ENCODE data around the gene CTXND1.

Gene CTXND1

GRCh38 chr15:80180986-80181385 is 71.0 kb downstream of the CTXND1 start:
- H3K36me3 ChIP-seq (ENCODE audit: insufficient read depth, low read length), result peaks cover 26% of the 10 kb centered on the region; the same call in 1 of the 2 replicates
- H3K9me2 ChIP-seq (replicated peaks; ENCODE audit: low read depth, low read length), result no peaks in the 10 kb centered on the region
- H3K4me2 ChIP-seq (ENCODE audit: low read depth, low read length, poor library complexity, severe bottlenecking), result no peak overlapping the region
- H2AFZ ChIP-seq (ENCODE audit: low read length), result no peak overlapping the region
- H3K27me3 ChIP-seq (ENCODE audit: insufficient read depth, low read length, poor library complexity, severe bottlenecking), result no peaks in the 10 kb centered on the region
- H4K20me1 ChIP-seq (ENCODE audit: insufficient read depth, low read length, poor library complexity, severe bottlenecking), result no peaks in the 10 kb centered on the region
- no peaks in the 10 kb centered on the region for H3K4me1 ChIP-seq (ENCODE audit: insufficient read depth, low read length, poor library complexity, severe bottlenecking)
- no peaks in the 10 kb centered on the region for H3F3A ChIP-seq (ENCODE audit: low read depth)
- H3K9me3 ChIP-seq (ENCODE audit: insufficient read depth, low read depth, low read length), result no peaks in the 10 kb centered on the region
- H3K79me2 ChIP-seq (ENCODE audit: insufficient read depth, low read length), result no peaks in the 10 kb centered on the region
- no peak overlapping the region for H3K9ac ChIP-seq (ENCODE audit: low read depth, low read length, poor library complexity, severe bottlenecking)
- H3K4me3 ChIP-seq (ENCODE audit: low read length, poor library complexity, severe bottlenecking), result no peak overlapping the region
- TF ChIP-seq EZH2phosphoT487 (IDR thresholded peaks at IDR 0.05; ENCODE audit: borderline replicate concordance), result no peak
- TF ChIP-seq, protein P1, sequence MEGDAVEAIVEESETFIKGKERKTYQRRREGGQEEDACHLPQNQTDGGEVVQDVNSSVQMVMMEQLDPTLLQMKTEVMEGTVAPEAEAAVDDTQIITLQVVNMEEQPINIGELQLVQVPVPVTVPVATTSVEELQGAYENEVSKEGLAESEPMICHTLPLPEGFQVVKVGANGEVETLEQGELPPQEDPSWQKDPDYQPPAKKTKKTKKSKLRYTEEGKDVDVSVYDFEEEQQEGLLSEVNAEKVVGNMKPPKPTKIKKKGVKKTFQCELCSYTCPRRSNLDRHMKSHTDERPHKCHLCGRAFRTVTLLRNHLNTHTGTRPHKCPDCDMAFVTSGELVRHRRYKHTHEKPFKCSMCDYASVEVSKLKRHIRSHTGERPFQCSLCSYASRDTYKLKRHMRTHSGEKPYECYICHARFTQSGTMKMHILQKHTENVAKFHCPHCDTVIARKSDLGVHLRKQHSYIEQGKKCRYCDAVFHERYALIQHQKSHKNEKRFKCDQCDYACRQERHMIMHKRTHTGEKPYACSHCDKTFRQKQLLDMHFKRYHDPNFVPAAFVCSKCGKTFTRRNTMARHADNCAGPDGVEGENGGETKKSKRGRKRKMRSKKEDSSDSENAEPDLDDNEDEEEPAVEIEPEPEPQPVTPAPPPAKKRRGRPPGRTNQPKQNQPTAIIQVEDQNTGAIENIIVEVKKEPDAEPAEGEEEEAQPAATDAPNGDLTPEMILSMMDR (conservative IDR thresholded peaks at IDR 0.05; ENCODE audit: low read length), result no peak

DNA sequence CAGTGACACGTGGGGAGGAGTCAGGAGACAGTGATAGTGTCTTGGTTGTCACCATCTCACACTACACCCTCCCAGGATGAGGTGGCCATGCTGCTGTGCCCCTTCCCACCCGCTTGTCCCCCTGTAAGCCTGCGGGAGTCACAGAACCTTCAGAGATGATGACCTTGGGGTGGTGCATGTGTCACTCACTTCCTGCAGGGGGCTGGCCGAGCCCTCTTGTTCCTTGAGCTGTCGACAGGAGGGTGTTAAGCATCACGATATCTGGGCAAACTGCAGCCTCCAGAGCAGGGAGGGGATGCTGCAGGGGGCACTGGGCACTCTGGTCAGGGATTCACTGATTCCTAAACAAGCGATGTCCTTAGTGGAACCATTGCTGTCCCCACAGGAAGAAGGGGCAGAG is 71.5 kb downstream of the CTXND1 start:
- no peaks in the 10 kb centered on the region for H3K79me2 ChIP-seq (ENCODE audit: insufficient read depth, low read length)
- no peak overlapping the region for H2AFZ ChIP-seq (ENCODE audit: low read length)
- no peak overlapping the region for H3K4me3 ChIP-seq (ENCODE audit: low read length, poor library complexity, severe bottlenecking)
- H3K9ac ChIP-seq (ENCODE audit: low read depth, low read length, poor library complexity, severe bottlenecking), result no peak overlapping the region
- H3K9me2 ChIP-seq (replicated peaks; ENCODE audit: low read depth, low read length), result no peaks in the 10 kb centered on the region
- peaks cover 21% of the 10 kb centered on the region; the same call in 1 of the 2 replicates for H3K36me3 ChIP-seq (ENCODE audit: insufficient read depth, low read length)
- no peaks in the 10 kb centered on the region for H3K9me3 ChIP-seq (ENCODE audit: insufficient read depth, low read depth, low read length)
- H3K4me1 ChIP-seq (ENCODE audit: insufficient read depth, low read length, poor library complexity, severe bottlenecking), result no peaks in the 10 kb centered on the region
- H3F3A ChIP-seq (ENCODE audit: low read depth), result no peaks in the 10 kb centered on the region
- H3K4me2 ChIP-seq (ENCODE audit: low read depth, low read length, poor library complexity, severe bottlenecking), result no peak overlapping the region
- TF ChIP-seq, protein P1 (conservative IDR thresholded peaks at IDR 0.05; ENCODE audit: low read length), result no peak
- TF ChIP-seq EZH2phosphoT487 (IDR thresholded peaks at IDR 0.05; ENCODE audit: borderline replicate concordance), result no peak
- H4K20me1 ChIP-seq (ENCODE audit: insufficient read depth, low read length, poor library complexity, severe bottlenecking), result no peaks in the 10 kb centered on the region
- H3K27me3 ChIP-seq (ENCODE audit: insufficient read depth, low read length, poor library complexity, severe bottlenecking), result no peaks in the 10 kb centered on the region

DNA sequence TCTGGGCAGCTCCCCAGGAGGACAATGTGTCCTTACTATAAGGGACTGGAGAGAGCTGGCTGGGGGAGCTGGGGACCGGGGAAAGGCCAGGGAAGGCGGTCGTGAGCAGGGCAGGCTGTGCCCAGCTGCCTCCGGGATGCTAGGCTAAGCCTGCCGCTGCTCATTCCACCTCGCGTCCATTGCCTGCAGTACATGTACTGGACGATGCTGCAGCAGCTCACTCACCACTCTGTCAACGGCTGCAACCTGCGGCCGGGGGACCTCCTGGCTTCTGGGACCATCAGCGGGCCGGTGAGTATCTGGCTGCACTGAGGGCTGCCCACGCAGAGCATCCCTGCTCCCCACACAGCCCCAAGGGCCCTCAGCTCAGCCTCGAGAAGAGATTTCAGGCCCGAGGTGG is 72.1 kb downstream of the CTXND1 start:
- no peaks in the 10 kb centered on the region for H3F3A ChIP-seq (ENCODE audit: low read depth)
- H3K4me3 ChIP-seq (ENCODE audit: low read length, poor library complexity, severe bottlenecking), result no peak overlapping the region
- no peaks in the 10 kb centered on the region for H3K4me1 ChIP-seq (ENCODE audit: insufficient read depth, low read length, poor library complexity, severe bottlenecking)
- H2AFZ ChIP-seq (ENCODE audit: low read length), result no peak overlapping the region
- no peaks in the 10 kb centered on the region for H3K9me3 ChIP-seq (ENCODE audit: insufficient read depth, low read depth, low read length)
- peaks cover 15% of the 10 kb centered on the region; the same call in 1 of the 2 replicates for H3K36me3 ChIP-seq (ENCODE audit: insufficient read depth, low read length)
- H4K20me1 ChIP-seq (ENCODE audit: insufficient read depth, low read length, poor library complexity, severe bottlenecking), result no peaks in the 10 kb centered on the region
- H3K9ac ChIP-seq (ENCODE audit: low read depth, low read length, poor library complexity, severe bottlenecking), result no peak overlapping the region
- no peaks in the 10 kb centered on the region for H3K79me2 ChIP-seq (ENCODE audit: insufficient read depth, low read length)
- no peaks in the 10 kb centered on the region for H3K27me3 ChIP-seq (ENCODE audit: insufficient read depth, low read length, poor library complexity, severe bottlenecking)
- TF ChIP-seq, protein P1 (conservative IDR thresholded peaks at IDR 0.05; ENCODE audit: low read length), result no peak
- TF ChIP-seq EZH2phosphoT487 (IDR thresholded peaks at IDR 0.05; ENCODE audit: borderline replicate concordance), result no peak
- no peaks in the 10 kb centered on the region for H3K9me2 ChIP-seq (replicated peaks; ENCODE audit: low read depth, low read length)
- H3K4me2 ChIP-seq (ENCODE audit: low read depth, low read length, poor library complexity, severe bottlenecking), result no peak overlapping the region

All from Loucy (cell line).